ENCODE data around the gene PRCD.
"Not testable (repeated sequence)": the region's sequence is repeated elsewhere in the genome, so short reads cannot be mapped to it uniquely, and the experiment has no call there.

Gene PRCD

DNA sequence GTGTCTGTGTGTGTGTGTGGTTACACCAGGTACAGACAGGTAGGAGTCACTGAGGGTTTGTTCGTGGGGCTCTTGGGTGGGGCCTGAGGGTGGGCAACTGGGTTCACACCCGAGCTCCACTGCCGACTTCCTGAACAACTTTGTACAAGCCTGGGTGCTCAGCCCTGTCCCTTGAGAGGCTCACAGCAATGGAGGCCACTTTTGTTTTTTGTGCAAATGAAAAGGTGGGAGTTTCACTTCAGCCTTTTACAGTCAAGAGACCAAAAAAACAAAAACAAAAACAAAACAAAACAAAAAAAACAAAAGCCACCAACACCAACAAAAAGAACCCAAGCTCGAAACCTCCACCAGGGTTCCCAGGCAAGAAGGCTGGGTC, 41.0 kb upstream of the PRCD start:
- Histone ChIP-seq H3K9me3 (ENCODE audit: insufficient read depth, low read depth, low read length) (no peaks in the 10 kb centered on the region), H3K27ac (ENCODE audit: low read length) (no peak overlapping the region), H3K9ac (ENCODE audit: low read depth, low read length) (no peak overlapping the region), H3K27me3 (ENCODE audit: insufficient read depth, low read length) (peaks cover 12% of the 10 kb centered on the region), H3K4me1 (ENCODE audit: insufficient read depth, low read length) (peaks cover 24% of the 10 kb centered on the region; the same call in 1 of the 2 replicates), H3K36me3 (ENCODE audit: insufficient read depth, low read depth, low read length) (no peaks in the 10 kb centered on the region), H3K4me3 (ENCODE audit: low read length) (no peak overlapping the region)

DNA sequence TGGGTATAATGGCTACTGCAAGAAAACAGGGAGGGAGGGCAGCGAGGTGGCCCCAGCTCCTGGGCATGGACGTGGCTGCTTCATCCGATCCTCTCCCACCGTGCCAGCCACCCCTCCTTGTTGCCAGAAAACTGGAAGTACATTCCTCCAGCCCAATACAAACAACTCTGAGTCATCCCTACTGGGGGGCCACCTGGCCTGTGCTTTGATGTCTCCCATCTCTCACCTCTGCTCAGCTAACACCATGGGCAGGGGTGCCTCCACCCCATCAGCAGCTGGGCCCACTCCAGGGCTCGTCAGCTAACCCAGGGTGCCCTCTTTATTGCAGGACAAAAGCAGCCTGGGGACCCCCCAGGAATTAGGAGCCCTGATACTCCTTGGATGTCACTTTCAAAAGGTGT, 40.6 kb upstream of the PRCD start:
- no peak overlapping the region for H3K4me3 ChIP-seq (ENCODE audit: low read length)
- peaks cover 12% of the 10 kb centered on the region for H3K27me3 ChIP-seq (ENCODE audit: insufficient read depth, low read length)
- H3K9me3 ChIP-seq (ENCODE audit: insufficient read depth, low read depth, low read length) = no peaks in the 10 kb centered on the region
- H3K4me1 ChIP-seq (ENCODE audit: insufficient read depth, low read length) = peaks cover 24% of the 10 kb centered on the region; the same call in 1 of the 2 replicates
- no peak overlapping the region for H3K27ac ChIP-seq (ENCODE audit: low read length)
- no peaks in the 10 kb centered on the region for H3K36me3 ChIP-seq (ENCODE audit: insufficient read depth, low read depth, low read length)
- H3K9ac ChIP-seq (ENCODE audit: low read depth, low read length) = no peak overlapping the region

- Histone ChIP-seq H3K9ac (ENCODE audit: low read depth, low read length) (peak overlapping the region; percentile 63; the same call in 1 of the 2 replicates), H3K4me3 (ENCODE audit: low read length) (peak overlapping the region; percentile 89), H3K27me3 (ENCODE audit: insufficient read depth, low read length) (peaks cover 12% of the 10 kb centered on the region), H3K27ac (ENCODE audit: low read length) (no peak overlapping the region), H3K9me3 (ENCODE audit: insufficient read depth, low read depth, low read length) (no peaks in the 10 kb centered on the region), H3K36me3 (ENCODE audit: insufficient read depth, low read depth, low read length) (no peaks in the 10 kb centered on the region), H3K4me1 (ENCODE audit: insufficient read depth, low read length) (peaks cover 24% of the 10 kb centered on the region; the same call in 1 of the 2 replicates)
These were observed 39.6 kb upstream of the PRCD start for GRCh38 chr17:76500074-76500746.

- no peak overlapping the region for H3K27ac ChIP-seq (ENCODE audit: low read length)
- peaks cover 24% of the 10 kb centered on the region; the same call in 1 of the 2 replicates for H3K4me1 ChIP-seq (ENCODE audit: insufficient read depth, low read length)
- no peaks in the 10 kb centered on the region for H3K9me3 ChIP-seq (ENCODE audit: insufficient read depth, low read depth, low read length)
- no peaks in the 10 kb centered on the region for H3K36me3 ChIP-seq (ENCODE audit: insufficient read depth, low read depth, low read length)
- H3K4me3 ChIP-seq (ENCODE audit: low read length) = peak overlapping the region; percentile 89
- H3K27me3 ChIP-seq (ENCODE audit: insufficient read depth, low read length) = peaks cover 12% of the 10 kb centered on the region
- peak overlapping the region; percentile 63; the same call in 1 of the 2 replicates for H3K9ac ChIP-seq (ENCODE audit: low read depth, low read length)
These were observed 39.2 kb upstream of the PRCD start for GRCh38 chr17:76500747-76501017.

- Histone ChIP-seq H3K9ac (ENCODE audit: low read depth, low read length) (peak within 1 kb of the TSS; percentile 63; the same call in 1 of the 2 replicates), H3K27me3 (ENCODE audit: insufficient read depth, low read length) (peaks cover 12% of the 10 kb centered on the region), H3K27ac (ENCODE audit: low read length) (no peak within 1 kb of the TSS), H3K36me3 (ENCODE audit: insufficient read depth, low read depth, low read length) (no peaks in the 10 kb centered on the region), H3K9me3 (ENCODE audit: insufficient read depth, low read depth, low read length) (no peaks in the 10 kb centered on the region), H3K4me1 (ENCODE audit: insufficient read depth, low read length) (peaks cover 24% of the 10 kb centered on the region; the same call in 1 of the 2 replicates), H3K4me3 (ENCODE audit: low read length) (peak within 1 kb of the TSS; percentile 89)
These were observed 38.6 kb upstream of the PRCD start, which contains the start of gene RHBDF2 for GRCh38 chr17:76501018-76501826. RHBDF2 (minus strand) TSS chr17:76501423; CDS start chr17:76481524, 19,899 bp downstream.

DNA sequence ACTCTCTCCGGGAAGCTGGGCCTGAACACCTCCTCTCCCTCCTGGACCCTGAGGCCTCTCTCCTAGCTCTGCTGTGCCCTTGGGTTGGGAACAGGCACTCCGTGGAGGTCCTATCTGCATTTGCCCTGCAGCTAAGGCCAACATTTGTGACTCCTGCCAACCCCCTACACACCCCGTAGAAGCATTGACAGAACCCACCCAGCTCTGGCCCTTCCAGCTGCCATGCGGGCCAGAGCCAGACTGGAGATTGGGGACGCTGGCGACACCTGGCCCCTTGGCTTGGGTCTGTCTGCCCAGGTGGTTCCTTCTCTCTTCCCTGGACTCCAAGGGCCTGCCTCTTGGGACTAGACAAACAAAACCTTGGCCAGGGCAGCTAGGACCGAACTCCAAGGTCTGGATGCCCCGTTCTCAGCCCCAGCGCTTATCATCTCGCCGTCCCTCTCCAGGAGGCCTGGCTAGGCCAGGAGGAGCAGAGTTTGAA, 38.0 kb upstream of the PRCD start:
- Histone ChIP-seq H3K36me3 (ENCODE audit: insufficient read depth, low read depth, low read length) (no peaks in the 10 kb centered on the region), H3K4me1 (ENCODE audit: insufficient read depth, low read length) (peaks cover 24% of the 10 kb centered on the region; the same call in 1 of the 2 replicates), H3K4me3 (ENCODE audit: low read length) (peak overlapping the region; percentile 89), H3K27me3 (ENCODE audit: insufficient read depth, low read length) (peaks cover 16% of the 10 kb centered on the region), H3K27ac (ENCODE audit: low read length) (no peak overlapping the region), H3K9me3 (ENCODE audit: insufficient read depth, low read depth, low read length) (no peaks in the 10 kb centered on the region), H3K9ac (ENCODE audit: low read depth, low read length) (peak overlapping the region; percentile 45; the same call in 1 of the 2 replicates)

DNA sequence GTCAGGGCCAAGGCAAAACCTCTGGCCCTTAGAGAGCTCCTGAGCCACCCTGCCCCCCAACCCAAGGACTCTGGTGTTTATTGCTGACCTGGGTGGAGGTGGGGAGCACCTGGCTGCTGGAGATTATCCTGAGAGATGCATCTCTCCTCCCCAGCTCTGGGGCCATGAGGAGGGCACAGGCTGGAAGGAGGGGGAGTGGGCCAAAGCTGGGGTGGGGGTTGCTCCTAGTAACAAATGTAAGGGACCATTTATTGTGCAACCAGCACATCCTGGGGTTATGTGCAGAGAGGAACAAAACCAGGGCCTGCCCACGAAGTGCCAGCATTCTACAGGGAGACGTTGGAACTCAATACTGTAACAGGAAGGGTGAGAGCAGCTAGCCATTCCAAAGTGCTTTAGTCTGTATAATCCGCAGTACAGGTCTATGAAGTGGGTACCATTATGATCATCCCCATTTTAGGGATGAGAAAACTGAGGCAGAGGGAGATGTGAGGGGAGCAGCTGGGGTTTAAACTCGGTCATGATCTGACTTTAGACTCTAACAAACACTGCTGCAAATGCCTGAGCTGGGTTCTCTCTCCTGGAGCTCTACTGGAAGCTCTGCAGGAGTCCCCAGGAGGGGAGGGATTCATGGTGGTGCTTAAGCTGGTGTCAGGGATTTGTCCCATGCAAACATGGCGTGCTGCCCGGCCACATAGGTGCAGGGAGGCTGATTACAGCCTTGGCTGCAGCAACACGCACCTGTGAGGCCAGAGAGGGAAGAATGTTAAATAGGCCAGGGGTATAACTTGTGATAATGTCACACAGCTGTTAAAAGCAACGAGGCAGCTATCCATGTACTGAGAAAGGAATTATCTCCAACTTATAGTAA, 37.3 kb upstream of the PRCD start:
- H3K27ac ChIP-seq (ENCODE audit: low read length) = no peak overlapping the region
- H3K27me3 ChIP-seq (ENCODE audit: insufficient read depth, low read length) = peaks cover 21% of the 10 kb centered on the region
- no peaks in the 10 kb centered on the region for H3K9me3 ChIP-seq (ENCODE audit: insufficient read depth, low read depth, low read length)
- H3K36me3 ChIP-seq (ENCODE audit: insufficient read depth, low read depth, low read length) = no peaks in the 10 kb centered on the region
- H3K4me3 ChIP-seq (ENCODE audit: low read length) = no peak overlapping the region
- H3K4me1 ChIP-seq (ENCODE audit: insufficient read depth, low read length) = peaks cover 22% of the 10 kb centered on the region; the same call in 1 of the 2 replicates
- H3K9ac ChIP-seq (ENCODE audit: low read depth, low read length) = no peak overlapping the region

DNA sequence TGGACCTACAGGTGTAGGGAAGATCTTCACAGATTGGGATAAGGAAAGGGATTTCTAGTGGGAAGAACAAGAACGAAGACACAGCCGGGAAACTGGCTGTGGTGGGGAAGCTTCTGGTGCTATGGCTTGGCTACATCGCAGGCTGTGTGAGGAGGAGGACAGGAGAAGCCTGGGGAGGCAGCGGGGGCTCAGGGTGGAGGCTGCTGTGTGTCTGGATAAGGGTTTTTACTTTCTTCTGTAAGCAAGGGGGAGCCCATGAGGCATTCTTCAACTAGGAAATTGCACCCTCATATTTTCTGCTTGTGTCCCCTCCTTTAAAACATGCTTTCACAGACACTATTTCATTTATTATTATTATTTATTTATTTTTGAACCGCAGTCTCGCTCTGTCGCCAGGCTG, 35.7 kb upstream of the PRCD start:
- peaks cover 21% of the 10 kb centered on the region for H3K27me3 ChIP-seq (ENCODE audit: insufficient read depth, low read length)
- no peak overlapping the region for H3K9ac ChIP-seq (ENCODE audit: low read depth, low read length)
- no peaks in the 10 kb centered on the region for H3K36me3 ChIP-seq (ENCODE audit: insufficient read depth, low read depth, low read length)
- no peak overlapping the region for H3K27ac ChIP-seq (ENCODE audit: low read length)
- H3K4me3 ChIP-seq (ENCODE audit: low read length) = no peak overlapping the region
- H3K9me3 ChIP-seq (ENCODE audit: insufficient read depth, low read depth, low read length) = no peaks in the 10 kb centered on the region
- peaks cover 13% of the 10 kb centered on the region; the same call in 1 of the 2 replicates for H3K4me1 ChIP-seq (ENCODE audit: insufficient read depth, low read length)

GRCh38 chr17:76506408-76507345, 33.2 kb upstream of the PRCD start:
- Histone ChIP-seq H3K4me3 (ENCODE audit: low read length) (peak overlapping the region; percentile 49; the same call in 1 of the 2 replicates), H3K4me1 (ENCODE audit: insufficient read depth, low read length) (peaks cover 5% of the 10 kb centered on the region; the same call in 1 of the 2 replicates), H3K27me3 (ENCODE audit: insufficient read depth, low read length) (peaks cover 10% of the 10 kb centered on the region), H3K36me3 (ENCODE audit: insufficient read depth, low read depth, low read length) (no peaks in the 10 kb centered on the region), H3K27ac (ENCODE audit: low read length) (no peak overlapping the region), H3K9me3 (ENCODE audit: insufficient read depth, low read depth, low read length) (no peaks in the 10 kb centered on the region), H3K9ac (ENCODE audit: low read depth, low read length) (no peak overlapping the region)

- H3K9ac ChIP-seq (ENCODE audit: low read depth, low read length); H3K27ac ChIP-seq (ENCODE audit: low read length); H3K4me1 ChIP-seq (ENCODE audit: insufficient read depth, low read length); H3K36me3 ChIP-seq (ENCODE audit: insufficient read depth, low read depth, low read length); H3K4me3 ChIP-seq (ENCODE audit: low read length); H3K27me3 ChIP-seq (ENCODE audit: insufficient read depth, low read length); H3K9me3 ChIP-seq (ENCODE audit: insufficient read depth, low read depth, low read length): not testable (repeated sequence)
These were observed 31.3 kb upstream of the PRCD start for GRCh38 chr17:76508472-76509063.
